RWPE2 (cell line): ENCODE data around the gene LYZL6.
"Not testable (repeated sequence)": the region's sequence is repeated elsewhere in the genome, so short reads cannot be mapped to it uniquely, and the experiment has no call there.

Experiments used
- ATAC-seq: fragments of 200-7000 bp; cut with Tn5 transposase; 3 replicates; pipeline ENCODE4 v1.9.1; 2021; ENCODE audit warnings: low read depth
- DNase-seq: peaks from one replicate; pipeline ENCODE4 v3.0.0-alpha.2; 2020; ENCODE audit warnings: low spot score
- H3K27ac ChIP-seq: fragments of 450-650 bp; 2 replicates; pipeline ENCODE4 v1.5.1; 2017; ENCODE audit warnings: mild to moderate bottlenecking; ENCODE audit not compliant: poor library complexity, severe bottlenecking
- H3K27me3 ChIP-seq: fragments of 250-450 bp; sonication (Bioruptor Pico); 2 replicates; pipeline ENCODE4 v1.5.1; 2021; ENCODE audit warnings: mild to moderate bottlenecking, moderate library complexity; ENCODE audit not compliant: insufficient read depth, poor library complexity, severe bottlenecking
- H3K36me3 ChIP-seq: fragments of 250-450 bp; sonication (Bioruptor Pico); 2 replicates; pipeline ENCODE4 v1.5.1; 2020; ENCODE audit warnings: low read depth, mild to moderate bottlenecking, moderate library complexity
- H3K4me1 ChIP-seq: fragments of 250-450 bp; sonication (Bioruptor Pico); 2 replicates; pipeline ENCODE4 v1.5.1; 2021; ENCODE audit warnings: mild to moderate bottlenecking, moderate library complexity; ENCODE audit not compliant: insufficient read depth, poor library complexity, severe bottlenecking
- H3K4me3 ChIP-seq: fragments of 250-450 bp; sonication (Bioruptor Pico); 2 replicates; pipeline ENCODE4 v1.5.1; 2021; ENCODE audit warnings: mild to moderate bottlenecking, moderate library complexity; ENCODE audit not compliant: severe bottlenecking
- H3K9me3 ChIP-seq: fragments of 250-450 bp; sonication (Bioruptor Pico); 2 replicates; pipeline ENCODE4 v1.5.1; 2021; ENCODE audit warnings: mild to moderate bottlenecking, moderate library complexity; ENCODE audit not compliant: severe bottlenecking
- TF ChIP-seq, protein P1 (sequence below): fragments of 450-650 bp; IDR thresholded peaks from one replicate; pipeline ENCODE4 v1.5.1; 2017; ENCODE audit warnings: mild to moderate bottlenecking, moderate library complexity; ENCODE audit not compliant: poor library complexity, severe bottlenecking

Gene LYZL6

DNA sequence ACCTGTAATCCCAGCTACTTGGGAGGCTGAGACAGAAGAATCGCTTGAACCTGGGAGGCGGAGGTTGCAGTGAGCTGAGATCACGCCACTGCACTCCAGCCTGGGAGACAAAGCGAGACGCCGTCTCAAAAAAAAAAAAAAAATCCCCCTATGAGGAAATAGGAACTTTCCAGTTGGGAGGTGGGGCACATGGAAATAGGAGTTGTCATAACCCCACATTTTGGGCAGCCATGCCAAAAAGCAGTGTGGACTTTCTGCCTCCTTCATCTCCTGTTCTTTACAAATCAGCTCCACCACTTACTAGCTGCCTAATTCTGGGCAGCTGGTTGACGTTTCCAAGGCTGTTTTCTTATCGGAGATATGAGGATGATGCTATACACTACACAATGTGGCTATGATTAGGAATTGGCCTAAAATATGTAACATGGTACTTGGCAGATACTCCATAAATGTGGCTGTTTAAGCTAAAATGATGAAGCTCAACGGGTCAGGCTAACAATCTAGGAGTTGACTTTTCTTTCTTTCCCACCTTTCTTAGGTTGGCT, 41.8 kb downstream of the LYZL6 start:
- no peak overlapping the region for H3K4me3 ChIP-seq
- H3K4me1 ChIP-seq: peaks cover 4% of the 10 kb centered on the region
- H3K27ac ChIP-seq: no peak overlapping the region
- H3K9me3 ChIP-seq: no peaks in the 10 kb centered on the region
- DNase-seq: no peak
- TF ChIP-seq, protein P1, sequence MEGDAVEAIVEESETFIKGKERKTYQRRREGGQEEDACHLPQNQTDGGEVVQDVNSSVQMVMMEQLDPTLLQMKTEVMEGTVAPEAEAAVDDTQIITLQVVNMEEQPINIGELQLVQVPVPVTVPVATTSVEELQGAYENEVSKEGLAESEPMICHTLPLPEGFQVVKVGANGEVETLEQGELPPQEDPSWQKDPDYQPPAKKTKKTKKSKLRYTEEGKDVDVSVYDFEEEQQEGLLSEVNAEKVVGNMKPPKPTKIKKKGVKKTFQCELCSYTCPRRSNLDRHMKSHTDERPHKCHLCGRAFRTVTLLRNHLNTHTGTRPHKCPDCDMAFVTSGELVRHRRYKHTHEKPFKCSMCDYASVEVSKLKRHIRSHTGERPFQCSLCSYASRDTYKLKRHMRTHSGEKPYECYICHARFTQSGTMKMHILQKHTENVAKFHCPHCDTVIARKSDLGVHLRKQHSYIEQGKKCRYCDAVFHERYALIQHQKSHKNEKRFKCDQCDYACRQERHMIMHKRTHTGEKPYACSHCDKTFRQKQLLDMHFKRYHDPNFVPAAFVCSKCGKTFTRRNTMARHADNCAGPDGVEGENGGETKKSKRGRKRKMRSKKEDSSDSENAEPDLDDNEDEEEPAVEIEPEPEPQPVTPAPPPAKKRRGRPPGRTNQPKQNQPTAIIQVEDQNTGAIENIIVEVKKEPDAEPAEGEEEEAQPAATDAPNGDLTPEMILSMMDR: no peak
- H3K36me3 ChIP-seq: no peaks in the 10 kb centered on the region
- ATAC-seq: no peak
- H3K27me3 ChIP-seq: no peaks in the 10 kb centered on the region

DNA sequence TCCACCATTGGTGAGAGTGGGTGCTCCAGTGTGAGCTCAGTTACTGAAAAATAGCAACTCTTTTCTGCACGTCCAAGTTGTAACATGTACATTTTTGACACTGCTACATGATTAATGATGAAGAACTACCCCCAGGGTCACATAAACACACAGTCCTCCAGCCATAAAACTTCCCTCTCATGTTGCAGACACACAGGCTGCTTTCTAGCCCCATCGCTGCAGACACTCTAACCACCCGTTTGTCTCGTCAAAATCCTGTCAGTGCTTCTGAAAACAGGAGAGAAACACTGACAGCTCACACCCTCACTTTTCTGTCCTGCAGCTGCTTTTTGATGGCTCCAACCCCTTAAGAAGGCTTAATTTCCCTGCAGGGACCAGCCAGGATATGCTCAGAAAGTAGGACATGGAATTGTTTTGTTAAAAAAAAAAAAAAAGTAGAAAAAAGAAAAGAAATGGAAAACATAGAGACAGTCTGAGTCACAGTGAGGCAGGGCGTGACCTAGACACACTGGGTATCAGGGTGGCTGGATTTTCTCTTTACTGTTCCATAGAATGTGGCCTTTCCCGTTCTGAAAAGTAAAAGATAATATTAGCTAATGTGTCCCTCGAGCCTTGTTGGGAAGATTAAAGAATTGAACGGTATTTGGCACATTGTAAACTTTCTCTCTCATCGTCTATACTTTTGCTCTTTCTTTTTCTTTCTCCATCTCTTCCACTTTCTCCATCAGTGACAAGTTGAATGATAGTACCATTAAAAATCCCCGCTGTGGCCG, 42.6 kb downstream of the LYZL6 start:
- DNase-seq (no peak), ATAC-seq (peak; percentile 27; the same call in 1 of the 3 replicates)
- Histone ChIP-seq H3K27ac (no peak overlapping the region), H3K36me3 (no peaks in the 10 kb centered on the region), H3K4me1 (peaks cover 4% of the 10 kb centered on the region), H3K4me3 (no peak overlapping the region), H3K9me3 (no peaks in the 10 kb centered on the region), H3K27me3 (no peaks in the 10 kb centered on the region)
- TF ChIP-seq, protein P1: no peak

DNA sequence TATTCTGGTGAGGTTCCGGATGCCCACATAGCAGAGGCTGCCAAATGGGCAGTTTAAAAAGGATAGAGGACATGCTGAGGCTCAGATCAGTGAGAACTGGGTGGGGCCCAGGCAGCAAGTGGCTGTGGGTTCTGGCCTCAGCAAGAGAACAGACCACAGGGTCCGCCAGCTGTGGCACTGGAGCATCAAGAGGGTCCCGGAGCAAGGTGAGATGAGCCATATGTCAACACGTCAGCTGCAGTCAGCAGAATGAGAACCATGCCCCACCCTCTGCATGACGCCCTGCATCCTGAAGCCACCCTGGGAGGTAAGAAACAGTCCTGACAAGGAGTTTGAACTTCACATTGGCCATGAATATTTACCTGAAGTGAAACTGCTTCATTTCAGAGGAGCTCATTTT, 43.2 kb downstream of the LYZL6 start:
- no peak overlapping the region for H3K4me3 ChIP-seq
- H3K27ac ChIP-seq: no peak overlapping the region
- H3K27me3 ChIP-seq: no peaks in the 10 kb centered on the region
- DNase-seq (no peak), ATAC-seq (0 out of 3 replicates have a peak, but pooled peaks have one; percentile 17)
- no peaks in the 10 kb centered on the region for H3K36me3 ChIP-seq
- TF ChIP-seq, protein P1: no peak
- peaks cover 4% of the 10 kb centered on the region for H3K4me1 ChIP-seq
- H3K9me3 ChIP-seq: no peaks in the 10 kb centered on the region

DNA sequence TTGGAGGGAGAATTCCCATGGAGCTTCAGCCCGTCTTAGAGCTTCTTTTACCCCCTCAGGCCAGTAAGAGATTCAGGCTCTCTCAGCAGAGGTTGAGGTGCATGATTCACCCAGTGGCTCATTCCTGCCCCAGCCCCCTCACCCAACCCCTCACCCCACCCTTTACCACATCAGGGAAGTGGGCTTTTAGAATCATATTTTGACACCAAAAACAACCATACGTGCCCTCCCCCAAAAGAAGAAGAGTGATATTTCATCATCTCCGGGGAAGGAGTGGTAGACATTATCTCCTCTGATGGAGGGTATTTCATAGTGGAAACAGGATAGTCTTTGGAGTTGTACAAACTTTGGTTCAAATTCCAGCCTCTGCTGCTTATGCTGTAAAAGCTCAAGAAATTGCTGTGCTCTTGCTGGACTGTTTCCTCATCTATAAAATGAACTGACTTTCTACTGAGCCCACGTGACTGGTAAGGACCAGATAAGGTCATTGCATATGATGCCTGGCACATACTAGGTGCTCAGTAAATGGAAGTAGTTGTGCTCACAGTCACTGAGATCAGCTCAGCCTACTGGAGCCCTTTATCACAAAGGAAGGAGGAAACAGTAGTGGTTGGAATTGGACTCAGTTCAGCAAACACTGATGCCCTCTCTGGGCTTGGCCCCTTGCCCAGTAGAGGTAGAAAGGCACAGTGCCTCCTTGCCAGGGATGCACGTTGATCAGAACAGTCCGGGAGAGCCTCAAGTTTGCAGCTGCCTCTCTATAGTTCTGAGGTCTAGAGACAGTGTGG, 45.0 kb downstream of the LYZL6 start:
- Histone ChIP-seq H3K27me3 (no peaks in the 10 kb centered on the region), H3K9me3 (no peaks in the 10 kb centered on the region), H3K4me3 (no peak overlapping the region), H3K36me3 (no peaks in the 10 kb centered on the region), H3K4me1 (peaks cover 4% of the 10 kb centered on the region), H3K27ac (no peak overlapping the region)
- DNase-seq (no peak), ATAC-seq (0 out of 3 replicates have a peak, but pooled peaks have one; percentile 38)
- TF ChIP-seq, protein P1: no peak

DNA sequence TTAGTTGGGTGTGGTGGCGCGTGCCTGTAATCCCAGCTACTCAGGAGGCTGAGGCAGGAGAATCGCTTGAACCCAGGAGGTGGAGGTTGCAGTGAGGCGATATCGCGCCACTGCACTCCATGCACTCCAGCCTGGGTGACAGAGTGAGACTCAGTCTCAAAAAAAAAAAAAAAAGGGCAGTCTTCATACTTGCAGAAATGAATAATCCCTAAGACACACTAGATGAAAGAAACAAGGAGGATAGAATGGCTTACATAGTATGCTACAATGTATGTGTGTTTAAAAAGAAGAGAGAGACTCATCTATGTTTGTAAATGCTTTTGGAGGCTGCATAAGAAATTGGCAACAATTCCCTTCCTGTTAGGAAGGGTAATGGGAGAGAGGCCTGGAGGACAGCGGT, 45.7 kb downstream of the LYZL6 start:
- H3K9me3 ChIP-seq, H3K4me3 ChIP-seq, H3K27ac ChIP-seq, H3K36me3 ChIP-seq, ATAC-seq, DNase-seq, H3K4me1 ChIP-seq, H3K27me3 ChIP-seq: not testable (repeated sequence)
